Activated CD4-positive, alpha-beta T cell treated with anti-CD3 and anti-CD28 coated beads, Interleukin-2, amount 50 U/mL, for 24 hours (primary cell): ENCODE results near the gene DIAPH2.

Experiments used
- DNase-seq, 2 donors: peaks; one replicate each; pipeline ENCODE4 v3.0.0-alpha.2; 2020; ENCODE audit warnings: low read depth in 1 of 2, low spot score in 1 of 2

DIAPH2 gene

GRCh38 chrX:97539970-97540519, 855.4 kb downstream of the DIAPH2 start:
- DNase-seq: no peak

DNA sequence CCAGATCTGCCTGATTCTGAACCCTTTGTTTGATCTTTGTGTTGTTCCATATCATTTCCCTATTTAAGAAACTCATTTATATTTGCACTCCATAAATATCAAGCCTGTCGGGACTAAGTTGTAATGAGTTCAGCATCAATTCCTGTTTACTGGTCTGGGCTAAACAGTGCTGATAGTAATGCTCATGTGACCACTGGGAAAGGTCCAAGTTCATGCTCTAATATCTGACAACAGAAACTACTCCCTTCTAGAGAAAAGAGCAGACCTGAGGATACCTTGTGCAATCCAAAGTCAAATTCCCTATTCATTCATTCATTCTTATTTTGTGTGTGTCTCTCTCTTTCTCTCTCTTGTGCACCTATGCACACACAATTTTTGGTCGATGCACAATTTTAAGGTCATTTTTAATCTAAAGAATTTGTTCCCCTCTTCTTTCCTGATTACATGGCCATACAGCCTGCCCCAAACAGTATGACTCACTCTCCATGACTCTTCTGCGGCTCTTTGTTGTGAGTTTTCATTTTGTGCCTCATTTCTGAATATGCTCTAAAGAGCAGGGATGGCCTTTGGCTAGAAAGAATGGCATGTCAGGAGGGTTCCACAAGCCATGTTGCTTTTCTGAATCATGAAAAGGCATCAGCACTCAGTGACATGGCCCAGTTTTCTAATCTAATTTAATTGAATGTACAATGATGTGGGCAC, 863.4 kb downstream of the DIAPH2 start:
- no peak for DNase-seq

- DNase-seq: no peak
Measured at GRCh38 chrX:97551821-97552220, 867.2 kb downstream of the DIAPH2 start.

GRCh38 chrX:97553833-97554232, 869.2 kb downstream of the DIAPH2 start:
- no peak for DNase-seq

- DNase-seq: no peak
Measured at GRCh38 chrX:97556359-97556758, 871.7 kb downstream of the DIAPH2 start.

GRCh38 chrX:97563531-97564133, 879.0 kb downstream of the DIAPH2 start:
- peak; percentile 1 to 4 for DNase-seq

GRCh38 chrX:97564496-97564895, 879.9 kb downstream of the DIAPH2 start:
- DNase-seq: no peak

DNA sequence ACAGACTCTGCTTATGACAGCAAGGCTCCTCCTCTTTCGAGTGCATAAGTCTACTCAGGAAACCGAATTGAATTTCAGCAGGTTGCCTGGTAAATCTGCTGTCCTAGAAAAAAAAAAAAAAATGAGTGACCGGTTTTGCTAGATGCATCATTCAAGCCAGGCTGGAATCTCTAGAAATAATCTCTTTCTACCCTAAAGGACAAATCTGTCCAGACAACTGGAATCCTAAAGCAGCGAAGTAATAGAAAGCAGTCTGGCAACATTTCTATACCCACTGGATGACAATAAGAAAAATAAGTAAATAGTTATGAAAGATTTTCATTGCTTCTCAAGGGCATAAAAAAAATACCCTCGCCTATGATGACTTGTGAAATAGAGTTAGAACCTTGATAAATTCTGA, 902.5 kb downstream of the DIAPH2 start:
- DNase-seq: no peak

- DNase-seq: no peak
Measured at GRCh38 chrX:97594646-97595224, 910.1 kb downstream of the DIAPH2 start.

DNA sequence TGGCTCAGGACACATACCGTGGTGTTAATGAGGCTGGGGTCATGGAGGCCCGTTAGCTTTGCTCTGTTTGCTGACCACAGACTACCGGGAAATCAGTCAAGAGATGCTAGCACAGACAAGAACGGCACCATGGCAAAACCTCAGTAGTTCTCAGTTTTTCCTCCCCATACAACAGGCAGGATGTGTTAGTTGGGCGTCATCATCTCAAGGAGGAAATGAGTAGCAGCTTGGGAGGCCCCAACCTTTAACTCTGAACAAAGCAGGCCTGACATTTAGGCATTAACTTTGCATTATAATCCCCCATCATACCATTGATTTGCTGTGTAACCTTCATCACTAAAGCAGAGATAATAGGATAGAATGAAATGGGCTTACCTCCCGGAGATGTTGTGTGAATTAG, 913.3 kb downstream of the DIAPH2 start:
- DNase-seq: peak in 1 of 2 donors; percentile 1

DNA sequence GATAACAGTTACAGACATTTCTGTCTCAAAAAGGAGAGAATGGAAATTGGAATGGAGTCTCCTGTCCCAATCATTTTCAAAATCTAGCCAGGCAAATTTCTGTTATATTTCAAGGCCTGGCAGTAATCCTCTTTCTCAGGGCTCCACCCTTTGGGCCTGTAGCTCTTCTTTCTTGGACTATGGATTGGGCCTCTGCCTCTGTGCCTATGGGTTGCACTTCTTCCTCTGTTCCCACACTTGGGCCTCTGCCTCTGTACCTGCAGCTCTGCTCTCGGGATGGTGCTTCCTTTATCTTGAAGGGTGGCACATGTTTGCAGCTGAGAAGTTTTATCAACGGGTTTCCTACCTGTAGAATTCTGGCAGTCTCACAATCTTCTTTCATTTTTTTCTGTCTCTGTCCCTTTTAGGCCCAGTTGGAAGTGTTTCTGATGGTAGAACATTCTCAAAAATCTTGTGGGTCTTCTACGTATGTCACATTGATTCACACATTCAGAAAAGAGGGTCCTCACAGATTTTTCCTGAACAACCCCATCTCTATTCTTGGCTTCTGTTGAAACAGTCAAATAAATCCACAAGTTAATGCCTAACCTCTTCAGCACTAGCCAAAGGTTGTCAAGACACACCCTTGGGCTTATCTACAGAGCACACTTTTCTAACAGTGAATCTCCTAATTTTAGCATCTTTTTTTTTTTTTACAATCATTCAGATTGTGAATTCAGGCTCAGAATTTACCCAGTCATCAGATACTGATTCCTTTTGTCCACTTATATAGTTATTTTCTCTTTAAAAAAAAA, 918.0 kb downstream of the DIAPH2 start:
- no peak for DNase-seq

- no peak for DNase-seq
Measured at GRCh38 chrX:97605271-97605670, 920.6 kb downstream of the DIAPH2 start.

DNA sequence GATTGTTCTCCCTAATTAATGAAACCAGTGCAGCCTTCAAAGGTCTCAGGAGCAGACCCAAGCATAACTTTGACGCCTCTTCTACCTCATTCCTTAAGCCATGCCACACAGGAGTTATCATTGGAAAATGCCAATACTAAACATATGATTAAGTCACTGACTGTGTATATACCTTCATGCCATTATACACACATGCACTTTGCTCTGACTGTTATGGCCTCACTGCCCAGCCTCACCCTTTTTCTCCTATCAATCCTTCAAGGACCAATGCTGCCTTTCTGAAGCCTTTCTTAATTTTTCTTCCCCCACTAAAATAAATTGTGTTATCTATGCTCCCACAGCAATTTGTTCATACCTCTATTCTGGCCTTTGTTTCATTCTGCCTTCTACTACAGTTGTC, 924.7 kb downstream of the DIAPH2 start:
- DNase-seq: no peak

- no peak for DNase-seq
Measured at GRCh38 chrX:97609938-97610337, 925.3 kb downstream of the DIAPH2 start.

GRCh38 chrX:97616883-97617530, 932.4 kb downstream of the DIAPH2 start:
- no peak for DNase-seq

- no peak for DNase-seq
Measured at GRCh38 chrX:97619499-97619898, 934.9 kb downstream of the DIAPH2 start.

DNA sequence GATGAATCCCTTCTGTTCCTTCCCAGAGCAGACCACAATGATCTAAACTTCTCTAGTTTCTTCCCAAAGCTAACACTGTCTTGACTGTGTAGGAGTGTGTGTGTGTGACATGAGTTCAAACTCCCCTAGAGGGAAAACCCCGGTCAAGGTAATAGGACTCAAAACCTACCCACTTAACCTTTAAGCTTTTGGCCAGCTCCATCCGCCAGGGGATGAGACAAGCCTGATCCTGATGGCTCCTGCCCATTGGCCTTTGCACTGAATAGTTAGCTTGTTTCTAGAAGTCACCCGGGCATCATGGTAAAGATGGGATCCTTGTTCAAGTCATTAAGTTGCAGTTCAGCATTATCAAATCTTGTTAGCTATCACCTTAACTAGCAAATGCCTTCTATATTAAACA, 937.5 kb downstream of the DIAPH2 start:
- DNase-seq: no peak

GRCh38 chrX:97628326-97628725, 943.7 kb downstream of the DIAPH2 start:
- DNase-seq: no peak

DNA sequence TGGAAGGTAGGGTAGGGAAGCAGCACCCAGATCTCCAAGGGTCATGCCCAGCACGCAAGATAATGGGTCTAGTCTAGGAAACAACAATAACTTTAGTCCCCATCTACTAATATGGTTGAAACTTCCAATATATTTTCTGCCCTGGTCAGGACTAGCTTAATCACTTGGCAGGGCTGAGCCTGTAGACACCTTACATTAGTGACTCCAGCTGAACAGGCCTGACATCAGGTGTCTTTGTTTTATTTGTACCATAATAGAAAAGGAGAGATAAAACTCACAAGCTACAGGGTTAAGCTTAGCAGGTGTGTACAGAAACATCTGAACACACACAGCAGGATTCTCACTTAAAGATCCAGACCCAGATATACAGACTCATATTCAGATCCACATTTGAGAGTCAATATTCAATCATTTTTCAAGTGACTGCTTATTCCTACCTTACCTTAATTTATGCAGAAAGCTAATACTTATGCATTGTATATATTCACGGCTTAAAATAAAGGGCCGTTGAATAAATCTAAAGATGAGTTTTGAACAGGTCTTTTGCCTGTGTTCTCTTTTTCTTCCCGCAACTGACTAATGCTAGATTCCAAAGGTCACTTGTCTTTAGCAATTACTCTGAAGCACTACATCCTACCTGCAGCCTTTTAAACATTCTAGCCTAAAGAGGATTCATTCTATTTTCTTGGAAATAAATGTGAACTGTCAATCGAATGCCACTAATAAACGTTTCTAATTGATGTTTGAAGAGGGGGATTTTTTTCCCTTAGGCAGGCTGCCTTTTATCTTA, 944.4 kb downstream of the DIAPH2 start:
- DNase-seq: no peak

GRCh38 chrX:97629597-97629985, 944.9 kb downstream of the DIAPH2 start:
- DNase-seq: no peak
